ENCODE measurements around the gene CNGB1. TPM values are rescaled to one million over a fixed set of nuclear protein-coding genes. Genes with fewer than 3 reads are reported as not detected.

CNGB1 gene
- total RNA-seq, 1 experiment from 2014 or later = not detected

GRCh38 chr16:57999366-57999970 lies 28.5 kb upstream of the CNGB1 start:
- ChIA-PET CTCF (interaction anchor here (1.1 to 1.4 kb wide), 2 partner anchors 100 to 408 kb away, joined by 3 to 4 read pairs; no protein-coding TSS in a partner anchor), POLR2A (no interaction called here), RAD21 (ENCODE audit: low non-redundant PET in 1 of 2, low total read pairs in 2 of 2, uncharacterized antibody in 2 of 2, unreplicated experiment in 2 of 2) (no interaction called here)
- H3K79me2 ChIP-seq (ENCODE audit: insufficient read depth, low read length) = peaks cover 9% of the 10 kb centered on the region
- ATAC-seq (no peak), DNase-seq (ENCODE audit: low read depth, low spot score) (no peak)
- H3K27ac ChIP-seq (ENCODE audit: low read depth, low read length) = peak overlapping the region; percentile 77
- no peaks in the 10 kb centered on the region for H3K9me3 ChIP-seq (ENCODE audit: control insufficient read depth in 1 of 2, insufficient read depth in 1 of 2, low read depth in 1 of 2, low read length in 2 of 2)
- peak overlapping the region; percentile 74 for H3K9ac ChIP-seq (ENCODE audit: low read length)
- H3K4me3 ChIP-seq (replicated peaks in 1 of 2; ENCODE audit: low read depth in 1 of 2, low read length in 2 of 2) = peak overlapping the region; percentile 83 to 85
- H3K4me2 ChIP-seq (ENCODE audit: low read length) = peak overlapping the region; percentile 99
- H3K4me1 ChIP-seq (ENCODE audit: control insufficient read depth in 1 of 2, insufficient read depth in 2 of 2, low read length in 2 of 2) = peaks cover 18 to 38% of the 10 kb centered on the region in 2 experiments; a peak in 3 of 4 replicates
- no peaks in the 10 kb centered on the region for H3K27me3 ChIP-seq (ENCODE audit: insufficient read depth, low read length)
- no peak overlapping the region for H2AFZ ChIP-seq (ENCODE audit: low read depth, low read length, poor library complexity, severe bottlenecking)
- H3K9me2 ChIP-seq (ENCODE audit: insufficient read depth) = no peaks in the 10 kb centered on the region
- peaks cover 9 to 11% of the 10 kb centered on the region in 2 experiments; a peak in 3 of 4 replicates for H3K36me3 ChIP-seq (ENCODE audit: control insufficient read depth in 1 of 2, insufficient read depth in 2 of 2, low read length in 2 of 2)
- intact Hi-C loops (cut with micrococcal nuclease) = no loop called here
- BruUV-seq (replicated peaks) = no TSS peak
- no peak for TF ChIP-seq YY1 (IDR thresholded peaks at IDR 0.05; ENCODE audit: extremely low read depth, insufficient replicate concordance, low read depth, low read length)
- no peak for TF ChIP-seq ZNF274 (IDR thresholded peaks at IDR 0.05; ENCODE audit: low read depth, low read length)
- no peak for TF ChIP-seq EZH2phosphoT487 (IDR thresholded peaks at IDR 0.05; ENCODE audit: borderline replicate concordance)
- no peaks in the 10 kb centered on the region for H4K20me1 ChIP-seq (ENCODE audit: insufficient read depth)

- H3K79me2 ChIP-seq (ENCODE audit: insufficient read depth, low read length) = peaks cover 9% of the 10 kb centered on the region
- H3K9ac ChIP-seq (ENCODE audit: low read length) = peak overlapping the region; percentile 74; the same call in 1 of the 2 replicates
- no peak for ATAC-seq
- no peak for DNase-seq (ENCODE audit: low read depth, low spot score)
- peak overlapping the region in 1 of 2 experiments; percentile 83; a peak in 1 of 4 replicates for H3K4me3 ChIP-seq (replicated peaks in 1 of 2; ENCODE audit: low read depth in 1 of 2, low read length in 2 of 2)
- ChIA-PET RAD21 (ENCODE audit: low non-redundant PET in 1 of 2, low total read pairs in 2 of 2, uncharacterized antibody in 2 of 2, unreplicated experiment in 2 of 2) (no interaction called here), CTCF (interaction anchor here (0.9 to 1.4 kb wide), 4 partner anchors 100 to 408 kb away, joined by 3 to 4 read pairs (median 3); no protein-coding TSS in a partner anchor), POLR2A (no interaction called here)
- H3K27ac ChIP-seq (ENCODE audit: low read depth, low read length) = peak overlapping the region; percentile 77; the same call in 1 of the 2 replicates
- H3K4me1 ChIP-seq (ENCODE audit: control insufficient read depth in 1 of 2, insufficient read depth in 2 of 2, low read length in 2 of 2) = peaks cover 18 to 41% of the 10 kb centered on the region in 2 experiments; a peak in 3 of 4 replicates
- H3K4me2 ChIP-seq (ENCODE audit: low read length) = peak overlapping the region; percentile 99
- TSS peak; percentile 63 for BruUV-seq (replicated peaks)
- no peaks in the 10 kb centered on the region for H4K20me1 ChIP-seq (ENCODE audit: insufficient read depth)
- H3K36me3 ChIP-seq (ENCODE audit: control insufficient read depth in 1 of 2, insufficient read depth in 2 of 2, low read length in 2 of 2) = peaks cover 8% of the 10 kb centered on the region in 2 experiments; a peak in 3 of 4 replicates
- intact Hi-C loops (cut with micrococcal nuclease) = no loop called here
- H3K9me3 ChIP-seq (ENCODE audit: control insufficient read depth in 1 of 2, insufficient read depth in 1 of 2, low read depth in 1 of 2, low read length in 2 of 2) = no peaks in the 10 kb centered on the region
- H3K9me2 ChIP-seq (ENCODE audit: insufficient read depth) = no peaks in the 10 kb centered on the region
- H3K27me3 ChIP-seq (ENCODE audit: insufficient read depth, low read length) = no peaks in the 10 kb centered on the region
- no peak overlapping the region for H2AFZ ChIP-seq (ENCODE audit: low read depth, low read length, poor library complexity, severe bottlenecking)
- TF ChIP-seq TCF7L2 (IDR thresholded peaks at IDR 0.05; ENCODE audit: borderline replicate concordance, extremely low read depth, insufficient read depth, insufficient read length) (no peak), POLR2AphosphoS5 (IDR thresholded peaks at IDR 0.05; ENCODE audit: low read depth, low read length) (no peak), SIN3A (IDR thresholded peaks at IDR 0.05; ENCODE audit: low read depth) (no peak), JUND (IDR thresholded peaks at IDR 0.05) (no peak), ZBTB33 (IDR thresholded peaks at IDR 0.05; ENCODE audit: extremely low read depth, insufficient replicate concordance, low read length) (no peak), EZH2 (IDR thresholded peaks at IDR 0.05) (no peak), REST (IDR thresholded peaks at IDR 0.05; ENCODE audit: low read depth) (no peak), ATF3 (IDR thresholded peaks at IDR 0.05) (no peak), SRF (IDR thresholded peaks at IDR 0.05; ENCODE audit: low read depth) (no peak), CBX3 (IDR thresholded peaks at IDR 0.05; ENCODE audit: low read depth) (no peak), YY1 (IDR thresholded peaks at IDR 0.05; ENCODE audit: extremely low read depth, insufficient replicate concordance, low read depth, low read length) (no peak)
Measured at GRCh38 chr16:57998992-57999365, 28.1 kb upstream of the CNGB1 start.

All from HCT116 (cell line).